Activated CD8-positive, alpha-beta memory T cell treated with anti-CD3 and anti-CD28 coated beads for 36 hours (primary cell): ENCODE results near the gene SERPINA9. TPM values are rescaled to one million over a fixed set of nuclear protein-coding genes. Genes with fewer than 3 reads are reported as not detected.
"Not testable (repeated sequence)": the region's sequence is repeated elsewhere in the genome, so short reads cannot be mapped to it uniquely, and the experiment has no call there.

Source experiments
- CTCF ChIA-PET: fragments of 350-600 bp; sonication (Branson Sonifier 250); formaldehyde crosslinking; loops from one replicate; lab custom pipeline; 2021; ENCODE audit warnings: antibody characterized with exemption; lab: Charles Lee
- POLR2A ChIA-PET: fragments of 350-600 bp; sonication (Branson Sonifier 250); formaldehyde crosslinking; loops from one replicate; lab custom pipeline; 2021; ENCODE audit warnings: antibody characterized with exemption; lab: Charles Lee
- total RNA-seq, 2 experiments: library from RNA; stranded (reverse); gene quantifications; one replicate each; pipeline ENCODE4 v1.2.3, GENCODE V29; 2021

The SERPINA9 gene
- total RNA-seq, 2 experiments from 2014 or later = not detected

DNA sequence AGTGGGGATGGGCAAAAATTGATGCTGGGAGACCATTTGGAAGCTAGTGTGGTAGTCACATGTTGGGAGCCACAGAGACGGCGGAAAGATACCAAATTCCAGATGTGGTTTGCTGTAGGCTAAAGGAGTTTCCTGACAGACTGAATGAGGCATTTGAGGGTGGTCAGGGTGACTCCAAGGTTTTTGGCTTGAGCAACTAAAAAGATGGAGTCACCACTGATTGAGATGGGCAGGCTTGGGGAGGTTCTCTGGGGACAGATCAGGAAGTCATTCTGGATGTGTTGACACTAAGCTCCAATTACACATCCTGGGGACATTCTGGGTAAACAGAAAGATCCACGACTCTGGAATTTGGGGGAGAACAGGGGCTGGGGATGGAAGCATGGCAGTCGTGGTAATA lies 15.5 kb upstream of the SERPINA9 start:
- CTCF ChIA-PET = no interaction called here
- POLR2A ChIA-PET = no interaction called here

DNA sequence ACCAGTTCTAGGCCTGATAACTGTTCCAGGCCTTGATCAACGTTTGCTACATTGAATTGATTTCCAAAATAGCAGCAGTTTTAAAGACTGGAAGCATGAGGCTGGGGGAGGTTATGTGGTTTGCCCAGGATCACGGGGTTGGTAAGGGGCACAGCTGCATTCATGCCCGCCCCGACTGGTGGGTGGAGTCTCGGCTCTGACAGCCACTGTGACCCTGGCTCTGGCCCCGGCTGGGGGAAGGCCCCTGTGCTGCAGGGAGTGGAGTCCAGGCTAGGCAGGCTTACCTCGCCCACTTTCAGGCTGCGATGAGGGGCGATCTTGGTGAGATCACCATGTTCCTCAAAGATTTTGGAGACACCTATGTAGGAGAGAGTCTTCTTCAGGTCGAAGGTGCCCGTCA lies 13.3 kb upstream of the SERPINA9 start:
- CTCF ChIA-PET = no interaction called here
- POLR2A ChIA-PET = no interaction called here

DNA sequence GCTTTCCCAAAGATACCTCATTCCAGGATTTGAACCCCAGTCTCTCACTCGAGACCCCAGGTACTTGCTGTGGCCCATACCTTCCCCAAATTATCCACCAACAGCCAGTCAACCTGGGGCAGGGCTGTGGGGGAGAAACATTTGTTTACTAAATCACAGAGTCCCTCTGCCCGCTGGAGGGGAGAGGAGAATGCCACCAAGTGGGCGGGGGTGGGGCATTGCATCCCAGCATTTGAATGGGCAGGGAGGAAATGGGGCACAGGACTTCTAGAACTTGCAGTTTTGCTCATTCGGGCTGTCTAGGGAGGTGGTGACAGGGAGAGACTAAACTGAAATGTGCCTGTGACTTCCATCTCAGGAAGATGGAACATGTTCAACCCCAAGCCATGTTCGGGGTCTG lies 10.9 kb upstream of the SERPINA9 start:
- ChIA-PET POLR2A (no interaction called here), CTCF (interaction anchor here (1.0 to 1.6 kb wide), 6 partner anchors 11 to 350 kb away, joined by 3 to 4 read pairs (median 4); partner anchors contain the start of gene SERPINA9)

DNA sequence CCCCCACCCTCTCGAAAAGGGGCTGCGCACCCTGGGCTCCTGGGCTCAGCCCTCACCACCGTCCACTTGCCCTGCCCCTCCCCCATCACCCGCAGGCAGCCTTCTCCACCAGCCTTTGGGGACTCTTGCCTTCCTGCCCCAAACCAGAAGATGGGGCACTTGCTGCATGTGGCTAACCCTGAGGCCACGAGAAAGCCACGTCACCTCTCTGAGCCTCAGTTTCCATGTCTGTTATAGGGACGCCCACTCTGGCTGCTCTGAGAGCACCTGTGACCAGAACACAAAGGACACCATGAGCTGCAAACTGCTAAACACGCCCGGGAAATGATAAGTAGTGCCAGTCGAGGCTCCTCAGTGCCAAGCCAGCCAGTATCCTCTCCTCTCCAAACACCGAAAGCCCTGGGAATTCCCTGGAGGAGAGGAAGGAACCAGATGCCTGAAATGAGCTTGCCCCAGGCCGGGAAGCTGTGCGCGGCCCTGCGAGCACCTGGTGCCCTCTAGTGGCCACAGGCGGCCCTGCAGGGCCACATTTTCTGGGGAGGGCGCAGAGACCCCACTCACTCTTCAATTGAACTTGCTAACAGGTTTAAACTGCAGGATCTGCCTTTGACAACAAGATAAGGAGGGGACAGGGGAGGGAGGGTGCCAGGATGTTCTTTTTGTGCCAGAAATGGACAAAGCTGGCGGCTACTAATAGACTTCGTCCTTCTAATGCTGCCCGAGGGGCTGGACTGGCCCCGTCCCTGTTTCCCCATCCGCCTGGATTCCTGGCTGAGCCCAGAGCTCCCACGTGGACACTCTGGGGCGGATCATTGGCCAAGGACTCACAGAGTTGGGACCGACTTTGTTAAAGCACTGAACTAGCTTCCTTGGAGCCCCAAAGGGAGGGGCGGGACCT lies 10.2 kb upstream of the SERPINA9 start:
- POLR2A ChIA-PET = no interaction called here
- CTCF ChIA-PET = interaction anchor here (0.8 to 1.6 kb wide), 10 partner anchors 9 to 354 kb away, joined by 3 to 6 read pairs (median 4); partner anchors contain the start of gene SERPINA9

DNA sequence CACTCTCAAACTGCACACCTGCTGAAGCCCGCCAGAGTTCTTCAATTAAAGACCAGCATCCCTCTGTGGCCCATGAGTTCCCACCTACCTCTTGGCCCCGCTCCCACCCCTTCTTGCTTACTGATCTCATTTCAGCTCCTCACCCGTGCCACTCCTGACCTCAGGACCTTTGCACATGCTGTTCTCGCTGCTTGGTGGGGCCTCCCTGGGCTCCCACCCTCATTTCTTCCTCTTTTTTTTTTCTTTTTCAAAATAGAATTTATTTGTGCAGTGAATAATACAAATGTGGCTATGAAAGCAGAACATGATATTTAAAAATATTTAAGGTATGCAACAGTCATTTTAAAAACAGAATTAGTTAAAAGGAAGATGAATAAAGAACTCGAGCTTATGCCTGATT lies 8.5 kb upstream of the SERPINA9 start:
- POLR2A ChIA-PET = no interaction called here
- CTCF ChIA-PET = no interaction called here

DNA sequence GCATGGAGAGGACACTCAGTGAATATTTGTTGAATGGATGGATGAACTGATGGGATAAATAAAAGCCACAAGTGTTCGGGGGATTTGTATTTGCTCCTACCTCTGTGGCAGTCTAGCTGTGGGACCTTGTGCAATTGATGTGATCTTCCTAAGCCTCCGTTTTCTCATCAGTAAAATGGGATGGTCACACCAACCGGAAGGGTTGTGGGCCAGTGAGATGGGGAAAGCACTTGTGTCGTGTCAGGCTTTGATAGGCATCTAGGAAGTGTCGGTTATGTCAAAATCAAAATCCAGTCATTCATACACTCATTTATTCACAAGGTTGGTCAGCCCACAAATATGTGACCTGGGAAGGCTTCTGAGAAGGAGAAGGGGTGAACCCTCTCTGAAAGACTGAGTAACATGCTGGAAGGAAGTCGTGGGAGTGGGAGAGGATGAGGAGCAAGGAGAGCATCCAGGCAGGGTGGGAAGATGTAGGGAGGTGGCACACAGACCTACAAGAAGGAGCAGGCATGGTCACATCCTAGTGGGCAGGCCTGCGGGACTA lies 7.8 kb upstream of the SERPINA9 start:
- POLR2A ChIA-PET = no interaction called here
- CTCF ChIA-PET = no interaction called here

DNA sequence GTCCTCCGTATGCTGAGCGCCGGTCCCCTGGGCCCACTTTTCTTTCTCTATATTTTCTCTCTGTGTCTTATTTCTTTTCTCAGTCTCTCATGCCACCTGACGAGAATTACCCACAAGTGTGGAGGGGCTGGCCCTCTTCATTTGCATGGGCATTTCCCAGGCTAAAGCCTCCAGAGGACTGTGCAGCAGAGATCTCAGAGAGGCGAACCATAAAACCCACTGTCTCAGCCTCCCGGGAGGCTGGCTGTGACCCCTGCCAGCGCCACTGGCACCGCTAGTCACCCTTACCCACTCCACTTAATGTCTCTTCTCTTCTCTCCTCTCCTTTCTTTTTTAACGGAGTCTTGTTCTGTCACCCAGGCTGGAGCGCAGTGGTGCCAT lies 7.1 kb upstream of the SERPINA9 start:
- POLR2A ChIA-PET = no interaction called here
- CTCF ChIA-PET = no interaction called here

DNA sequence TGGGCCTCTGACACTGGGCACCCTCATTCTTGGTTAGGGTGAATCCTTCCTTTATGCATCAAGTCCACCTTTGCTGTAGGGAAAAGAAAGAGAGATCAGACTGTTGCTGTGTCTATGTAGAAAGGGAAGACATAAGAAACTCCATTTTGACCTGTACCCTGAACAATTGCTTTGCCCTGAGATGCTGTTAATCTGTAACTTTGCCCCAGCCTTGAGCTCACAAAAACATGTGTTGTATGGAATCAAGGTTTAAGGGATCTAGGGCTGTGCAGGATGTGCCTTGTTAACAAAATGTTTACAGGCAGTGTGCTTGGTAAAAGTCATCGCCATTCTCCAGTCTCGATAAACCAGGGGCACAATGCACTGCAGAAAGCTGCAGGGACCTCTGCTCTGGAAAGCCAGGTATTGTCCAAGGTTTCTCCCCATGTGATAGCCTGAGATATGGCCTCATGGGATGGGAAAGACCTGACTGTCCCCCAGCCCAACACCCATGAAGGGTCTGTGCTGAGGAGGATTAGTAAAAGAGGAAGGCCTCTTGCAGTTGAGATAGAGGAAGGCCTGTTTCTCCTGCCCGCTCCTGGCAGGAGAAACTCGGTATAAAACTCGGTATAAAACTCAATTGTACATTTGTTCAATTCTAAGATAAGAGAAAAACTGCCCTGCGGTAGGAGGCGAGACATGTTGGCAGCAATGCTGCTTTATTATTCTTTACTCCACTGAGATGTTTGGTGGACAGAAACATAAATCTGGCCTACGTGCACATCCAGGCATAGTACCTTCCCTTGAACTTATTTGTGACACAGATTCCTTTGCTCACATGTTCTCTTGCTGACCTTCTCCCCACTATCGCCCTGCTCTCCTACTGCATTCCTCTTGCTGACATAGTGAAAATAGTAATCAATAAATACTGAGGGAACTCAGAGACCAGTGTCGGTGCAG lies 6.4 kb upstream of the SERPINA9 start:
- POLR2A ChIA-PET, CTCF ChIA-PET: not testable (repeated sequence)

DNA sequence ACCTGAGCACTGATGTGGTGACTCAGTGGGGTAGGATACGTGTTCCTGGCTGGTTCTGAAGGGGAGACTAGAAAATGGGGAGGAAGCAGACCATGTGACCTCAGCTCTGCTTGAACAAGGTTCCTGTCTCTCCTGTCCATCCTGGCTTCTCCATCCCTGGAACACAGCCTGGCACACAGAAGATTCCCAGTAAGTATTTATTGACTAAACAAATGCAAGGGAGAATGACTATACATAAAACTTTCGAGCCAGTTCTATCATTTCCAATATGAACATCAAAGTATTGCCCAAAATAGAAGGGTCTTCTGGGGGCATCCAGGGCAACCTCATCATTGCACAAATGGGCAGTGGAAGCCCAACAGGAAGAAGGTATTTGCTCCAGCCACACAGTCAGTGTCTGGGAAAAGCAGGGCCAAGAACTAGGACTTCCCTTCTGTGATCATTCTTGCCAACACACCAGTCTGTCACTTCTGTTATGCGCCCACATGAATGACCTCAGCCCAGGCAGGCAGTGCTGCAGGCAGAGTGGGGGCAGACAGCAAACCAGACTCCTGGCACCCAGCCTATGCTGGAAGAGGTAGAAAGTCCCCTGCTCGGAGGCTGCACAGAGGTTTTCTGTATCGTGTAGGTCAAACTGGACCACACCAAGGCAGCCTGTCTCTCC lies 5.6 kb upstream of the SERPINA9 start:
- ChIA-PET POLR2A (no interaction called here), CTCF (no interaction called here)

DNA sequence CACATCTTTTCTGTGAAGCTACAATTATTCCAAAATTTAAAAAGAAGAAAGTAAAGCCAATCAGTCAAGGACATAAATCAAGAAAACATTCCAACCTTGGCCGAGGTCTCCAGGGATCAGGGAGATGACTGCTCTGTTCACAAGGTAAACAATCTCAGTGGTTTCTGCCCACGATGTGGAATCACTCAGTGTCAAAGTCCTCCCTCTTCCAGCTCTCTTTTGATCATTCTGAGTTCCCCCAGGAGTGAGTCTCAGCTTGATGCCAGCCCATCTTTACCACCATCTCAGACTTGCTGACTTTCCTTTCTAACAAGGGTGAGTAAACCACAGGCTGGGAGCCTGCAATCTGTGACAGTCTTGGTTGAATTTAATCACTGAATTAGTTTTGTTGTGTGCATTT lies 4.8 kb upstream of the SERPINA9 start:
- ChIA-PET CTCF (no interaction called here), POLR2A (no interaction called here)

DNA sequence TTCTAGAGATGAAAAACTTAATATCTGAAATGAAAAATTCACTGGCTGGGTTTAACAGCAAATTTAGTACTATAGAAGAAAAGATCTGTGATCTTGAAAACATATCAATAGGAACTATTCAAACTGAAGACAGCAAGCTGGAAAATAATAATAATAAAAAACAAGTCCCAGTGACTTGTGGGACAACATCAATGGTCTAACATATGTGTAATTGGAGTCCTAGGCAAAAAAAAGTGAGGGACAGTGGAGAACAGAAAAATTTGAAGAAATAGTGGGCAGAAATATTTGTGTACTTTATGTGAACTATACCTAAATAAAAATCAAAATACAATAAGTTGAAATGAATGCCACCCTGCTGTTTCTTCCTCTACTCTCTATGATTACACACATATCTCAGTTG lies 2.4 kb upstream of the SERPINA9 start:
- ChIA-PET POLR2A (no interaction called here), CTCF (no interaction called here)

DNA sequence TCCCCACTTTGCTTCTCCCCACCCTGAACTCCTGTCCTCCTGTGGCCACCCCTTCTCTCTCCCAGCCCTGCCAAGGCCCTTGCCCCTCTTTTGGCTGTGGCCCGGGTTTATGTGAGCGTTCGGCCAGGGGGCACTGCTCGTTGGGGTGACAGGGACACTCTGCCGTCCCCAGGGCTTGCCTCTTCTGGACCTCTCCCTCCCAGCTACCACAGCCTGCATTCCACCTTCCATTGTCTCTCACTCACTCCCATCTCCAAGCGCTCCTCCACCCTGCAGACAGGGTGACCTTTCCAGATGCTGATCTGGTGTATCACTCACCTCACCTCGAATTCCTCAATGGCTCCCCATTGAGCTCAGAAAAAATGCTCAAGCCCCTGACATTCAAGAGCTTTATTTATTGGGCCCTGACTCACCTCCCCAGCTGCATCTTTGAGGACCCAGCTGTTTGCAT lies 1.4 kb downstream of the SERPINA9 start:
- CTCF ChIA-PET = no interaction called here
- POLR2A ChIA-PET = no interaction called here

DNA sequence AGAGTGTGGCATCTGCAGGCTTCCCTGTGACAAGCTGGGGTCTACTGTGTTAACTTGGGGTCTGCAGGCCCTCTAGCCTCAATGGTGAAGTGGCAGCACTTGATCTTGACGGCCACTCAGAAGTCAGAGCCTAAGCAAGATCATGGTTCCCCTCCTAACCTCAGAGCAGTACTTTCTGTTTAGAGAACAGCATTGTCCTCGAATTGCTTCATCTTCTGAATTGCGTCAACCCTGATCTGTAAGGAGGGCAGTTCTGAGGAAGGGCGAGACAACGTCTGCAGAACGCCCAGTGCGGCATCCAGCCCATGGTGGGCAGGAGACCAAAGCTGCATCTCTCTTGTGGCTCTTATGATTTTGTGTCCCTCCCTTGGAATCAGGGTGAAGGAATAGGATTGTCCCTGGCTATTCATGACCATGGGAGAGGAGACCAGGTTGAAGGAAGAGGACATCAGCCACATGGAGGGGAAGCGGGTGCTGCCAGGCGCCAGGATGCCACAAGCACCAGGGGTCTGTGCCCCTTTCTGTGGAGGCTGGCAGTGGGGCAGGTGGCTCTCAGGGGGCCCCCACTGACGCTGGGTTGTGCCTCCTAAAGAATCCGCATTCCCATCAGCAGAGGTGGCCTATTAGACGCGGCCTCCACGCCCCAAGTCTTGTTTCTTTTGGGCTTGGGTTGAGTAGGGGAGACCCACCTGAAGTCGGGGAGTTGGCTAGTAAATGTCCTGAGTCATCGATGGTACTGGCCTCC lies 2.2 kb downstream of the SERPINA9 start:
- ChIA-PET POLR2A (no interaction called here), CTCF (no interaction called here)

DNA sequence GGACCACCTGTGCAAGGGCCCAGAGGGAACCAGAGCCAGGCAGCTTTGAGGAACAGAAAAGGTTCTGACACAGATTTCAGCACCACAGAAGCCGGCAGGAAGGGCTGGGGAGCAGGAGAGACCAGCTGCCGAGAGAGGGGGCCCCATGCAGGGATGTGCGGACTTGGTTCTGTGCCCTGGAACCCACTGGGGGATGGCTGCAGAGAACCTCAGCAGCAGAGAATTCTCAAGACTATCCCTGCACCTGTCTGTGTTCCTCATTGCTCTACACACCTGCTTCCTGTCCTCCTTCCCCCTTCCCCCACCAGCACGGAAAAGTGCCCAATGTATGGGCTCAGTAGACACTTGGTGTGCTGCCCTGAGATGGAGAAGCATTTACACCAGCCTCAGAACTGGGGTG lies 3.2 kb downstream of the SERPINA9 start:
- ChIA-PET POLR2A (no interaction called here), CTCF (no interaction called here)

DNA sequence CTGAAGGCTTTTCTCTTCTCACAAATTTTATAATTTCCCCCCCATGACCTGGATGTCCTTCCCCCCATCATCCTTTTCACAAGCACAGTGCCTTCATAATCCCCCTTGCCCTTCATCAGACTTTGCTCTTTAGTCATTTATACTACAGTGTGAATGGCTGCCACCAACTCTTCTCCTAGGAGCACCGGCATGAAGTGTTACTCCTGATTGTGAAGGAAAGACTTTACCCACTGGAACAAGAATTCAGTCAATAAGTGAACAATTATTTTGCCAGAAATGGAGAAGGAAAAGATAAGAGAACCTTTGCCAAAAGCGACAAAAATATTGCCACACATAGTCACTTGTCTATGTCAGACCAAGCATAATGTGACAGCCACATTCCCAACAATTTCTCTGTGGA lies 5.0 kb downstream of the SERPINA9 start:
- ChIA-PET CTCF (no interaction called here), POLR2A (no interaction called here)

DNA sequence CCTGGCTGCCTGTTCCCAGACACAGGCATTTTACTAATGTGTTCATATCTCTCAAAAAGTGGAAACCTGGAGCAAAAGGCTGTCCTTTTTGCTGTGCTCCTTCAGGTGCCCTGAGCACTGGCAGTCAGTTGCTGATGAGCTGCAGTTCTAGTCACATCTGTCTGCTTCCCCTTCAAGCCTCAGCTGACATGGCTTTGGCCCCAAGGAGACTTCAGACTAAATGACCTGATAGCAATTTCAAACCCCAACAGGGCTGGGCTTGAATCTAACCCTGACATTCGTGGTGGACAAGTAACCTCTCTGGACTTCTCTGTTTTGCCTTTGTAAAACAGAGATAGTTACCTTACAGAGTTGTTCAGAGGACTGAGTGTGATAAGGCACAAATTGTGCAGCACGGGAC lies 5.7 kb downstream of the SERPINA9 start:
- CTCF ChIA-PET = no interaction called here
- POLR2A ChIA-PET = no interaction called here

DNA sequence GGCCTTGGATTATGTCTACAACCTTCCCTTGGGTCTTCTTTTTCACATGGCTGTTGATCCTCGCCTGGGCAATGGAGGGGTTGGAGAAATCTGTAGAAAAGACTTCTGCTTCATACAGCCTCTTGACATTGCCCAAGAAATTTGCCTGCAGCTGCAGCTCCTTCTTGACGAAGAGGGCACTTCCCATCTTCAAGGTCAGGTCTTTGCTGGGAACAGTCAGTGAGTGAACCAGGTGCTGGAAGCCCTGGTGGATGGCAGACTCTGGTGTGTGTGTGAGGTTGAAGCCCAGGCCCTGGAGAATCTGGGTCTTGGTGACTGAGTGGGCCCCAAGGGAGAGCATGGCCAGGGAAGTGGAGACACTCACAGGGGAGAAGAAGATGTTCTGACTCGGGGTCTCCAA lies 6.7 kb downstream of the SERPINA9 start:
- CTCF ChIA-PET = no interaction called here

DNA sequence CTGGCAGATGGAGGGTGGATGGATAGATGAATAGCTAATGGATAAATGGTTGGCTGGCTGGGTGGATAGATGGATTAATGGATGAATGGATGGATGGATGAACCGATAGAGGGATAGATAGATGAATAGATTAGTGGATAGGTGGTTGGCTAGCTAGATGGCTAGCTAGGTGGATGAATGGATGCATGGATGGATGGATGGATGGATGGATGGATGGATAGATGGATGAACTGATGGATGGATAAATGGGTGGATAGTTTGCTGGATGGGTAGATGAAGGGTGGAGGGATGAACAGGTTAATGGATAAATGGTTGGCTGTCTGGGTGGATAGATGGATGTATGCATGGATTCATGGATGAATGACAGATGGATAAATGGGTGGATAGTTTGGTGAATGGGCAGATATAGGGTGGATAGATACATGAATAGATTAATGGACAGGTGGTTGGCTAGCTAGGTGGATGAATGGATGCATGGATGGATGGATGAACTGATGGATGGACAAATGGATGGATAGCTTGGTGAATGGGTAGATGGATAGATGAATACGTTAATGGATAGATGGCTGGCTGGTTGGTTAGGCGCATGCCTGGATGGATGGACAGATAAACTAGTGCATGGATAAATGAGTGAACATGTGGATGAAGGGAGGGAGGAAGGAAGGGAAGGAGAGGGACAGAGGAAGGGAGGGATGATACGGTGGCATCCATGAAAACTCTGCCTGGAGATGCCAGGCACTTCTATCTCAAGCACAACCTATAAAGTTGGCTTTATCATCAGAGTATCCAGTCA lies 8.1 kb downstream of the SERPINA9 start:
- ChIA-PET CTCF (no interaction called here), POLR2A (no interaction called here)

More for the DNA sequence above, 6.7 kb downstream of the SERPINA9 start:
- POLR2A ChIA-PET = no interaction called here
